HUES64 (cell line): Measurements from ENCODE around the gene ARID3B.
A peak's percentile ranks its signal among the peaks of the same experiment; 100 is the strongest.
"Not testable (repeated sequence)": the region's sequence is repeated elsewhere in the genome, so short reads cannot be mapped to it uniquely, and the experiment has no call there.

Experiments
- H3K27ac ChIP-seq: 2 replicates; pipeline ENCODE4 v1.7.0; 2013; ENCODE audit warnings: low read depth, low read length, inconsistent platforms
- H3K27me3 ChIP-seq: 2 replicates; pipeline ENCODE4 v1.6.1; 2013; ENCODE audit warnings: mild to moderate bottlenecking, low read length; ENCODE audit not compliant: insufficient read depth
- H3K36me3 ChIP-seq: 2 replicates; pipeline ENCODE4 v1.6.1; 2013; ENCODE audit warnings: mild to moderate bottlenecking, low read length; ENCODE audit not compliant: insufficient read depth
- H3K4me1 ChIP-seq: 2 replicates; pipeline ENCODE4 v1.6.1; 2013; ENCODE audit warnings: mild to moderate bottlenecking, low read length, moderate library complexity; ENCODE audit not compliant: insufficient read depth
- H3K4me3 ChIP-seq: 2 replicates; pipeline ENCODE4 v1.5.1; 2013; ENCODE audit warnings: mild to moderate bottlenecking, low read length, moderate library complexity
- H3K9ac ChIP-seq: 2 replicates; pipeline ENCODE4 v1.6.1; 2013; ENCODE audit warnings: mild to moderate bottlenecking, low read depth, low read length
- H3K9me3 ChIP-seq: 2 replicates; pipeline ENCODE4 v1.6.1; 2013; ENCODE audit warnings: low read depth, low read length; ENCODE audit not compliant: insufficient read depth
- WGBS: fragments of 150-250, 120-280 bp; methylation state at CpG from one replicate; pipeline ENCODE4 v1.1.7; 2013; ENCODE audit warnings: missing lambda C conversion rate; 5-methylcytosine and 5-hydroxymethylcytosine counted together

Gene ARID3B

DNA sequence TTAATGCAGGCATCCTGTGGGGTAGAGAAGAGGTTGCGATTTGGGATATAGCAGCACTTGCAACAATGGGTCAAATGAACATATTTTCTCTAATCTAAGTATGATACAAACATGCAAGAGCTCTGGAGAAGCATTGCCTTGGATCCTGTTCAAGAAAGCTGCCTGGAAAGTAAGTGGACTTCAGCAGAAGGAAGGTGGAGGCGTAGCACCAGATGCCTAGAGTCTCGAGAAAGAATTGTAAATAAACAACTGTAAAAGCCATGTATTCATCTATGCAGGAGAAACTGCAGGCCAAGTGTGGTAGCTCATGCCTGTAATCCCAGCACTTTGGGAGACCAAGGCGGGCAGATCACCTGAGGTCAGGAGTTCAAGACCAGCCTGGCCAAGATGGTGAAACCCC, 27.0 kb upstream of the ARID3B start:
- not testable (repeated sequence) for H3K36me3 ChIP-seq, H3K9me3 ChIP-seq, H3K27me3 ChIP-seq, H3K27ac ChIP-seq, H3K9ac ChIP-seq, H3K4me3 ChIP-seq, H3K4me1 ChIP-seq
- WGBS: 88% methylated on average over 4 of the region's 4 CpGs

DNA sequence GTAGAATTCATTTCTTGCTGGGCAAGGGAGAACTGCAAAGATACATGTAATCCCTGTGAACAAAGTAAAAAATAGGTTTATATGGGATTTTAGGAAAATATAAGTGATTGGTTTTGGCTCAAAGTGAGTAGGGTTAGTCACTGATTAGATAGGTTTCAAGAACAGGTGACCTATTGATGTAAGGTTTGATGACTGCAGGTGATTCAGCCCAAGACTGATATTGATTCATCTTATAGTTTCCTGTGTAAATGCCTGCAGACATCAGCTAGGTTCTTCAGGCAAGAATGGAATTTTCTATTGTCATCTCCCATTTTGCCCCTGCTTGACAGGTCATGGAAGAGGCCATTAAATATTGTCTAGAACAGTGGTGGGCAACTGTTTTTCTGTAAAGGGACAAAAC, 23.9 kb upstream of the ARID3B start:
- Histone ChIP-seq H3K27ac (no peak overlapping the region), H3K9ac (no peak overlapping the region), H3K9me3 (no peaks in the 10 kb centered on the region), H3K4me3 (no peak overlapping the region), H3K4me1 (no peaks in the 10 kb centered on the region), H3K27me3 (no peaks in the 10 kb centered on the region), H3K36me3 (no peaks in the 10 kb centered on the region)

DNA sequence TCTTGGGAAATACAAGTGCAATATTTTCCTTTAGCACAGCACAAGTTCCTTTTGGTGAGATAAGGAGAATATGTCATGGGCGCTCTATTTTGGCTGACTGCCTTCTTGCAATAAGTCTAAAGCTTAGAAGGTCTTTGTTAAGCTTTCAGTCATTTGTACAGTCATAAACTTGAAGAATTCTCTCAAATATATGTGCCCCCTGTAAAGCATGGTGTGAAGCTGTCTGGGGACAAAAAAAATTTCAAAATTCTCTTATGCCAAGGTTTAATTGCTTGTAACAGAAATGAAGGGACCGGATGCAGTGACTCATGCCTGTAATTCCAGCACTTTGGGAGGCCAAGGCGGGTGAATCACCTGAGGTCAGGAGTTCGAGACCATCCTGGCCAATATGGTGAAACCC, 21.7 kb upstream of the ARID3B start:
- Histone ChIP-seq H3K9me3 (no peaks in the 10 kb centered on the region), H3K4me3 (no peak overlapping the region), H3K27ac (no peak overlapping the region), H3K4me1 (0 out of 2 replicates have a peak, but pooled peaks cover 4% of the 10 kb centered on the region), H3K9ac (no peak overlapping the region), H3K36me3 (no peaks in the 10 kb centered on the region), H3K27me3 (no peaks in the 10 kb centered on the region)
- WGBS: 94% methylated on average over 4 of the region's 4 CpGs

DNA sequence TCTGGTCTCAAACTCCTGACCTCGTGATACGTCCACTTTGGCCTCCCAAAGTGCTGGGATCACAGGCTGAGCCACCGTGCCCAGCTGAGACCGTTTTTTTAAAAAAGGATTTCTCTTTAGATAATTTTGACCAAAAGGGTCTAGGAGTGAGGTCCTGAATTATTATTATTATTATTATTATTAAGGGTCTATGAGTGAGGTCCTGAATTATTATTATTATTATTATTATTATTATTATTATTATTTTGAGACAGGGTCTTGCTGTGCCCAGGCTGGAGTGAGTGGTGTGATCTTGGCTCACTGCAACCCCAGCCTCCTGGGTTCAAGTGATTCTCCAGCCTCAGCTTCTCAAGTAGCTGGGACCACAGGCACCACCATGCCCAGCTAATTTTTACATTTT, 20.6 kb upstream of the ARID3B start:
- WGBS: 97% methylated on average over 4 of the region's 4 CpGs
- Histone ChIP-seq H3K27me3 (no peaks in the 10 kb centered on the region), H3K4me1 (peaks cover 5% of the 10 kb centered on the region; the same call in 1 of the 2 replicates)

DNA sequence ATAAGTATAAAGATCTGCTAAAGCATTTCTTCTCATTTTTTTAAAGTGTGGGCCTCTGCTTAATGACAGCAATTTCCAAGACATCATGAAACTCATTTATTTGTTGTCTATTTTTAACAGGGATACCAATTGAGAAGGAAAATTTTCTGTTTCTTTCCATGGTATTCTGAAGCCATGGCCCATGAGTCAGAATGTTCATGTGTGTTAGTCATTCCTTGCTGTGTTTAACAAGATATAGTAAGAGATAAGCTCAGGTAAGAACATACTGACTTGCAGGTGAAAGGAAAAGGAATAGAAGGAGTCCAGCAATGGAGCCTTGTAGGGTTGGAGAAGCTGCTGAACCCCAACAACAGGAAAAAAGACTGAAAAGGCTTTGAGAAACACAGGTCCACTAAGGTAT, 17.0 kb upstream of the ARID3B start:
- Histone ChIP-seq H3K27me3 (no peaks in the 10 kb centered on the region), H3K27ac (no peak overlapping the region), H3K9me3 (no peaks in the 10 kb centered on the region), H3K9ac (no peak overlapping the region), H3K4me3 (no peak overlapping the region), H3K4me1 (peaks cover 5% of the 10 kb centered on the region; the same call in 1 of the 2 replicates), H3K36me3 (no peaks in the 10 kb centered on the region)

More for the DNA sequence above, 20.6 kb upstream of the ARID3B start:
- H3K9me3 ChIP-seq: no peaks in the 10 kb centered on the region
- no peak overlapping the region for H3K27ac ChIP-seq
- no peak overlapping the region for H3K9ac ChIP-seq
- no peaks in the 10 kb centered on the region for H3K36me3 ChIP-seq
- no peak overlapping the region for H3K4me3 ChIP-seq

DNA sequence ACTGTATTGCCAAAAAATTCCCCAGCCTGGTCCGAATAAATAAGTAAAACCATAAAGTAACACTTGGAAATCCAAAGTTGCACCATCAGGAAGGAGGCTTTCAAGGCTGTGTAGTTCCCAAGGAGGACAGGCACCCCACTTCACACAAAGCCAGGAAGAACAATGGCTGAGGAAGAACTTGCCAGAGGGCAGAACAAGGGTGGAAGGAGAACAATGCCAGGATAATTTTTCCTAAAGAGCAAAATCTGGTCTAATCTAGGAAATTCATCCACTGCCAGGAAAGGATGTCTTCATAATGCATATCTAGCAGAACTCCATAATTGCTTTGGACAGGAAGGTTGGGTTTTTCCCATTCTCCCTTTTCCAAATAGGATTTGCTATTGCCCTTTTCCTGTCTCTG, 15.7 kb upstream of the ARID3B start:
- WGBS: 93% methylated on average over 1 of the region's 1 CpG
- Histone ChIP-seq H3K4me1 (peaks cover 11% of the 10 kb centered on the region), H3K27me3 (no peaks in the 10 kb centered on the region), H3K27ac (no peak overlapping the region), H3K9ac (no peak overlapping the region), H3K36me3 (no peaks in the 10 kb centered on the region), H3K4me3 (no peak overlapping the region), H3K9me3 (no peaks in the 10 kb centered on the region)

DNA sequence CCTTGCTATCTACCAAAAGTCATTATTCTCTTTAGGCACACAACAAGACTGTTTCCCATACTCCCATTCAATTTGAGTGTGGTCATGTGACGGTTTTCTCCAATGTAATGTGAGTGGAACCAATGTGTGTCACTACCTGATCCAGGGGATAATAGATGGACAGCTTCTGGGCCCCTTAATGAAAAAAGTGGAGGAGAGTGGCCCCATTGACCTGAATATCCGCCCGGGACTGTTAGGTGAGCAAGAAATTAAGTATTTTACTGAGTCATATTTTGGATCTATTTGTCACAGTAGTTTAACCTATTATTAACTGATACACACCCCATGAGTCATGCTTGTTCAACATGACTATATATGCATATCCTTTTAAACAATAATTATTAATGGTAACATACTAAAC, 15.1 kb upstream of the ARID3B start:
- Histone ChIP-seq H3K9me3 (no peaks in the 10 kb centered on the region), H3K36me3 (no peaks in the 10 kb centered on the region), H3K9ac (no peak overlapping the region), H3K27ac (no peak overlapping the region), H3K27me3 (no peaks in the 10 kb centered on the region), H3K4me3 (no peak overlapping the region), H3K4me1 (peaks cover 18% of the 10 kb centered on the region)
- 92% methylated on average over 3 of the region's 3 CpGs for WGBS

DNA sequence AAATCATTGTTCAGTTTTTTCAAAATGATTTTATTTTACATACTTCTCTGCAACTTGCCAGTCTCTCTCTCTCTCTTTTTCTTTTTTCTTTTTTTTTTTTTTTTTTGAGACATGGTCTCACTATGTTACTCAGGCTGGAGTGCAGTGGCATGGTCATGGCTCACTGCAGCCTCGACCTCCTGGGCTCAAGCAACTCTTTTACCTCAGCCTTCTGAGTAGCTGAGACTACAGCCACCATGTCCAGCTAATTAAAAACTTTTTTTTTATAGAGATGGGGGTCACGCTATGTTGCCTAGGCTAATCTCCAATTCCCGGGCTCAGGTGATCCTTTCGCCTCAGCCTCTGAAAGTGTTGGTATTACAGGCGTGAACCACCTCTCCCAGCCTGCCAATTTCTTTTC, 12.1 kb upstream of the ARID3B start:
- Histone ChIP-seq H3K27me3 (no peaks in the 10 kb centered on the region), H3K4me3 (no peak overlapping the region), H3K9me3 (no peaks in the 10 kb centered on the region), H3K4me1 (peaks cover 30% of the 10 kb centered on the region), H3K36me3 (no peaks in the 10 kb centered on the region), H3K27ac (no peak overlapping the region), H3K9ac (no peak overlapping the region)
- WGBS: 91% methylated on average over 5 of the region's 5 CpGs

DNA sequence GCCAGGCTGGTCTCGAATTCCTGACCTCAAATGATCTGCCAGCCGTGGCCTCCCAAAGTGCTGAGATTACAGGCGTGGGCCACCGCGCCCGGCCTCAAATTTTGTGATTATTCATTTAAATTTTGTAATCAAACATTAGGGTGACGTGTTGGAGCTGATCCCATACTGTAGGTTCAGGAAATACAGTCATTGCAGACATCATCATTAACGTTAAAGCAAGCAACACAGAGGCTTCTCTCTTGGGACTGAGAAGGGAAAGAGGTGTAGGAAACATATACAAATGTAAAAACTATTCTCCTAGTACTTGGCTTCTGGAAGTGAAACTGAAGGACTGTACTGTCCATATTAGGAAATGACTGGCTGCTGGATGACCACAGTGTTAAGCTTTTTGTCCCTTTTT, 11.1 kb upstream of the ARID3B start:
- 90% methylated on average over 7 of the region's 8 CpGs for WGBS
- peak overlapping the region; percentile 92 for H3K27ac ChIP-seq
- peak overlapping the region; percentile 33; the same call in 1 of the 2 replicates for H3K9ac ChIP-seq
- no peaks in the 10 kb centered on the region for H3K27me3 ChIP-seq
- peaks cover 25% of the 10 kb centered on the region for H3K4me1 ChIP-seq
- no peak overlapping the region for H3K4me3 ChIP-seq
- H3K36me3 ChIP-seq: no peaks in the 10 kb centered on the region
- no peaks in the 10 kb centered on the region for H3K9me3 ChIP-seq

DNA sequence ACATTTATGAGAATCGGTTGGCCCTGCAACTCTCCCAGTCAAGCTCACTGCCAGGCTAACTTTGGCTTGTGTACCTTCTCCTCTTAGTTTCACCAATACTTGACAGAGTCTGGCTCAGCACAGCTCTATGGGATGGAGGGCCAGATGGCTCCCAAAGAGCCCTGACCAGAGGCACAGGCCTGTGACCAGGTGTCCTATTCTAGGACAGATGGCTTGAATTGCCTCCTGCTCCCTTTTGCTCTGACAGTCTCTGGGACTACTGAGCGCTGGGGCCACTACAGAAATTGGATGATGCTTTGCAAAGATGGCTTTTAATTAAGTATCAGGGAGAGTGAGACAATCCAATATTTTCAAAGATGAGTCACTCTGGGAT, 10.3 kb upstream of the ARID3B start:
- H3K36me3 ChIP-seq: no peaks in the 10 kb centered on the region
- peak overlapping the region; percentile 57 for H3K9ac ChIP-seq
- H3K9me3 ChIP-seq: no peaks in the 10 kb centered on the region
- H3K4me3 ChIP-seq: no peak overlapping the region
- no peaks in the 10 kb centered on the region for H3K27me3 ChIP-seq
- peaks cover 25% of the 10 kb centered on the region for H3K4me1 ChIP-seq
- peak overlapping the region; percentile 92 for H3K27ac ChIP-seq
- WGBS: 90% methylated on average over 2 of the region's 2 CpGs

DNA sequence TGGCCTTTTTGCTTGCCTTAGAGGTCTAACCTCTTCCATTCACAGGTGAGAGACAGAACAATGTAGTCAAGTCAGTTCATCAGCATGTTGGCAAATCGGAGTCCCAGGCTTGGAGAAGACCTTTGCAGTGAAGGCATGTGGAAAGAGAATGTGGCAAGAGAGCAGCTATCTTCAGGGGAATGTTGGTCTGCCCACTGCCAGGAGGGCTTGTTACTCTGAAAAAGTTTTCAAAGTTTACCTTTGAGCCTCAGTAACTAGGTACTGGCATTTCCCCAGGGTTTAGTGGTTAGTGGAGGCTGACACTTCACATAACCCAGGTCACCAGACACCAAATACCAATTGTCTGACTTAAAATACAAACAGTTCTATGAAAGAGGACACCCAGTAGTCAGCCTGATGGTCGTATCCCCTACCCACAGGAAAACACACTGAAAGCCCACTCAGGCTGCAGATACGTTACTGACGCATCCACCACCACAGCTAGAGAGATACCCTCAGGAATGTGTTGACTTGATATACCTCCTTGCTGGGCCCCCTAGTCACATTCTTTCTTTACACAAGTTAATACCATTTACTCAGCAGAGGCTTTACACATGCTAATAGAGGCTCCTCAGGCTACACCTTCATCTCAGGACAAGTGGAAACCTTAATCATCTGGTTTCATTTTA, 9.7 kb upstream of the ARID3B start:
- no peaks in the 10 kb centered on the region for H3K9me3 ChIP-seq
- 22% methylated on average over 4 of the region's 4 CpGs for WGBS

More for the DNA sequence above, 9.7 kb upstream of the ARID3B start:
- H3K27me3 ChIP-seq: no peaks in the 10 kb centered on the region
- peak overlapping the region; percentile 13 for H3K4me3 ChIP-seq
- no peaks in the 10 kb centered on the region for H3K36me3 ChIP-seq
- H3K4me1 ChIP-seq: peaks cover 29% of the 10 kb centered on the region
- peak overlapping the region; percentile 57 for H3K9ac ChIP-seq
- peak overlapping the region; percentile 92 for H3K27ac ChIP-seq
